Measurements from ENCODE around the gene WDR59.

Gene WDR59

DNA sequence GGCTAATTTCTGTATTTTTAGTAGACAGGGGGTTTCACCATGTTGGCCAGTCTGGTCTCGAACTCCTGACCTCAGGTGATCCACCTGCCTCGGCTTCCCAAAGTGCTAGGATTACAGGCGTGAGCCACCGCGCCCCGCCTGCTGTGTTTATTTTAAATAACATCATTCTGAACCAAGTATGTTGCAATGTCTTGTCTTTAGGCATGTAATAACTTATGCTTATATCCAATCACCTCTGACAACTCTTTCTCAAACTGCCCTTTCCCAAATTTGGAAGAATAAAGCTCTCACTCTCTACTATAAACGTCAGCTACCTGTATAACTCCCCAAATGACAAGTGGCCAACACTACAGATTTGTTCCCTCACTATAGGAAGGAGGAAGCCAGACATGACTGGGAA lies 107.2 kb downstream of the WDR59 start:
- DNase-seq: no peak
- H2AK5ac ChIP-seq (ENCODE audit: low read length): no peak overlapping the region
- H2BK5ac ChIP-seq (ENCODE audit: low read depth, low read length, poor library complexity): no peak overlapping the region
- H2BK120ac ChIP-seq (ENCODE audit: insufficient read depth, low read length, poor library complexity): no peak overlapping the region
- no peak overlapping the region for H3K9ac ChIP-seq (ENCODE audit: low read length)
- no peak overlapping the region for H3K4me2 ChIP-seq (ENCODE audit: low read length)
- H3K9me3 ChIP-seq (ENCODE audit: insufficient read depth, low read depth, low read length): peaks cover 5% of the 10 kb centered on the region
- no peak overlapping the region for H2AFZ ChIP-seq (ENCODE audit: insufficient read depth, low read length, poor library complexity)
- H4K91ac ChIP-seq (ENCODE audit: low read depth, low read length): no peak overlapping the region
- no CpG with 5 or more reads among the region's 7 CpGs for WGBS (ENCODE audit: extremely low coverage, insufficient coverage, insufficient read length)
- no peak overlapping the region for H3K14ac ChIP-seq (ENCODE audit: low read length)
- H3K79me2 ChIP-seq (ENCODE audit: control insufficient read depth, insufficient read depth, low read length, poor library complexity): no peaks in the 10 kb centered on the region
- no peak overlapping the region for H2BK12ac ChIP-seq (ENCODE audit: low read length)
- H4K12ac ChIP-seq (ENCODE audit: low read depth, low read length): no peak overlapping the region
- no peaks in the 10 kb centered on the region for H3K79me1 ChIP-seq (ENCODE audit: low read length)
- no peak overlapping the region for H4K8ac ChIP-seq (ENCODE audit: low read depth, low read length)
- no peak overlapping the region for H3K4me3 ChIP-seq (ENCODE audit: low read depth, low read length)
- no peak overlapping the region for H3K4ac ChIP-seq (ENCODE audit: low read depth, low read length)
- no peaks in the 10 kb centered on the region for H3K4me1 ChIP-seq (ENCODE audit: control insufficient read depth in 1 of 2, insufficient read depth in 2 of 2, low read length in 2 of 2)
- H3K23ac ChIP-seq (ENCODE audit: low read length): no peak overlapping the region
- peaks cover 10 to 27% of the 10 kb centered on the region in 2 experiments for H3K36me3 ChIP-seq (ENCODE audit: control insufficient read depth in 1 of 2, insufficient read depth in 2 of 2, low read length in 2 of 2)
- H3K27ac ChIP-seq (ENCODE audit: low read depth, low read length): no peak overlapping the region
- no peaks in the 10 kb centered on the region for H3K27me3 ChIP-seq (ENCODE audit: insufficient read depth, low read length)
- no peak overlapping the region for H3K18ac ChIP-seq (ENCODE audit: low read length)

DNA sequence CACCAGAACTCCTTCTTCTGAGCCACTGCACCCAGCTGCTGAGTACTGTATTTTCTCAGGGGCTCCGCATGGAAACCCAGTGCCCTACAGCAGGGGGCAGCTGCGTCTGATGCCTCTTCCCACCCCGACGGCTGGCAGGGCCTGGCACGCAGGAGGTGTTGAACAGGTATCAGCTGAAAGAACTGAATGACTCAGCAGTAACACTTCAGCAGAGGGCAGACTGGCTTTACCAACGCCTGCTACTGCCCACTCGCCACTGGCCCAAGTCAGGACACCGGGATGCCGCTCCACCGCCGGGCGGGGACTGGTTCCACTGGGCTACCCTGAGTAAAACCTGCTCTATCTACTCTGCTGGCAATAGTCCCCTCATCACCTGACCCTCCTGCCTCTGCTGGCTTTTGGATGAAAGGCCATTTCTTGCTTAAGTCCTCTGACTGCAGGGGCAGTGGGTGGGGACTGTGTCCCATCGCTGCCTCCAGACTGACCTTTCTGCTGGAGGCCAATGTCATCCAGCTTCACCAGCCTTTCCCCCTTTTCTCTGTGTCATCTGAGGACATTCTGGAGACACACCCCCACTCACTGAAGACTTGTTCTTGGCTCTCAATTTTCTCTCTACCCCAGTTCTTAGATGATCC lies 109.9 kb downstream of the WDR59 start:
- no peak for DNase-seq
- Histone ChIP-seq H3K18ac (ENCODE audit: low read length) (no peak overlapping the region), H2AK5ac (ENCODE audit: low read length) (no peak overlapping the region), H3K27ac (ENCODE audit: low read depth, low read length) (no peak overlapping the region), H3K4ac (ENCODE audit: low read depth, low read length) (no peak overlapping the region), H2AFZ (ENCODE audit: insufficient read depth, low read length, poor library complexity) (no peak overlapping the region), H2BK12ac (ENCODE audit: low read length) (no peak overlapping the region), H2BK5ac (ENCODE audit: low read depth, low read length, poor library complexity) (no peak overlapping the region), H3K4me1 (ENCODE audit: control insufficient read depth in 1 of 2, insufficient read depth in 2 of 2, low read length in 2 of 2) (no peaks in the 10 kb centered on the region), H3K9me3 (ENCODE audit: insufficient read depth, low read depth, low read length) (peaks cover 5% of the 10 kb centered on the region), H3K4me3 (ENCODE audit: low read depth, low read length) (no peak overlapping the region), H4K91ac (ENCODE audit: low read depth, low read length) (no peak overlapping the region), H3K14ac (ENCODE audit: low read length) (no peak overlapping the region), H4K12ac (ENCODE audit: low read depth, low read length) (no peak overlapping the region), H3K36me3 (ENCODE audit: control insufficient read depth in 1 of 2, insufficient read depth in 2 of 2, low read length in 2 of 2) (peaks cover 12 to 25% of the 10 kb centered on the region in 2 experiments), H3K79me1 (ENCODE audit: low read length) (no peaks in the 10 kb centered on the region), H3K4me2 (ENCODE audit: low read length) (no peak overlapping the region), H3K9ac (ENCODE audit: low read length) (no peak overlapping the region), H3K27me3 (ENCODE audit: insufficient read depth, low read length) (no peaks in the 10 kb centered on the region), H4K8ac (ENCODE audit: low read depth, low read length) (no peak overlapping the region), H3K79me2 (ENCODE audit: control insufficient read depth, insufficient read depth, low read length, poor library complexity) (no peaks in the 10 kb centered on the region), H3K23ac (ENCODE audit: low read length) (no peak overlapping the region), H2BK120ac (ENCODE audit: insufficient read depth, low read length, poor library complexity) (no peak overlapping the region)
- no CpG with 5 or more reads among the region's 13 CpGs for WGBS (ENCODE audit: extremely low coverage, insufficient coverage, insufficient read length)

DNA sequence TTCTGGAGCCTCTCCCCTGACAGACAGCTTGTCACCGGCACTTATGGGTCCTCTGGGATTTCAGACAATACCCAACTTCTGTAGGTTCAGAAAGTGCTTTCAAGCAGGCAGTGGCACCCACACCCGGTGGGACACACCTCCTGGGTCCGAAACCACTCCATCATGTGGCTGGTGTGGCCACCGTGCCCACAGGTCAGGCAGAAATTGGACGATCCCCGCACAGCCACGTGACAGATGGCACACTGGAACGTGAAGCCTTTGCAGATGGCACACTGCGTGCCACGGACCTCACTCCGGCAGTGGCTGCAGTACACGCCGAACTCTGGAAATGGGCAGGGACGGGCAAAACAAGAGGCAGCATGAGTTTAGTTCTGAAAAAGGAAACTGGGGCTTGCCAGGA lies 110.8 kb downstream of the WDR59 start:
- H3K23ac ChIP-seq (ENCODE audit: low read length): no peak overlapping the region
- H3K4ac ChIP-seq (ENCODE audit: low read depth, low read length): no peak overlapping the region
- no peak overlapping the region for H2AK5ac ChIP-seq (ENCODE audit: low read length)
- WGBS (ENCODE audit: extremely low coverage, insufficient coverage, insufficient read length): no CpG with 5 or more reads among the region's 14 CpGs
- peak overlapping the region; percentile 12 for H4K12ac ChIP-seq (ENCODE audit: low read depth, low read length)
- peaks cover 5% of the 10 kb centered on the region for H3K9me3 ChIP-seq (ENCODE audit: insufficient read depth, low read depth, low read length)
- H3K27me3 ChIP-seq (ENCODE audit: insufficient read depth, low read length): no peaks in the 10 kb centered on the region
- H3K14ac ChIP-seq (ENCODE audit: low read length): no peak overlapping the region
- no peak overlapping the region for H2BK5ac ChIP-seq (ENCODE audit: low read depth, low read length, poor library complexity)
- no peak overlapping the region for H2AFZ ChIP-seq (ENCODE audit: insufficient read depth, low read length, poor library complexity)
- H3K4me2 ChIP-seq (ENCODE audit: low read length): no peak overlapping the region
- H4K8ac ChIP-seq (ENCODE audit: low read depth, low read length): no peak overlapping the region
- no peak overlapping the region for H2BK12ac ChIP-seq (ENCODE audit: low read length)
- H3K4me3 ChIP-seq (ENCODE audit: low read depth, low read length): no peak overlapping the region
- H3K79me1 ChIP-seq (ENCODE audit: low read length): no peaks in the 10 kb centered on the region
- H2BK120ac ChIP-seq (ENCODE audit: insufficient read depth, low read length, poor library complexity): no peak overlapping the region
- H3K27ac ChIP-seq (ENCODE audit: low read depth, low read length): no peak overlapping the region
- H3K79me2 ChIP-seq (ENCODE audit: control insufficient read depth, insufficient read depth, low read length, poor library complexity): no peaks in the 10 kb centered on the region
- DNase-seq: no peak
- H3K18ac ChIP-seq (ENCODE audit: low read length): no peak overlapping the region
- no peaks in the 10 kb centered on the region for H3K4me1 ChIP-seq (ENCODE audit: control insufficient read depth in 1 of 2, insufficient read depth in 2 of 2, low read length in 2 of 2)
- no peak overlapping the region for H3K9ac ChIP-seq (ENCODE audit: low read length)
- H4K91ac ChIP-seq (ENCODE audit: low read depth, low read length): no peak overlapping the region
- H3K36me3 ChIP-seq (ENCODE audit: control insufficient read depth in 1 of 2, insufficient read depth in 2 of 2, low read length in 2 of 2): peaks cover 12 to 22% of the 10 kb centered on the region in 2 experiments

DNA sequence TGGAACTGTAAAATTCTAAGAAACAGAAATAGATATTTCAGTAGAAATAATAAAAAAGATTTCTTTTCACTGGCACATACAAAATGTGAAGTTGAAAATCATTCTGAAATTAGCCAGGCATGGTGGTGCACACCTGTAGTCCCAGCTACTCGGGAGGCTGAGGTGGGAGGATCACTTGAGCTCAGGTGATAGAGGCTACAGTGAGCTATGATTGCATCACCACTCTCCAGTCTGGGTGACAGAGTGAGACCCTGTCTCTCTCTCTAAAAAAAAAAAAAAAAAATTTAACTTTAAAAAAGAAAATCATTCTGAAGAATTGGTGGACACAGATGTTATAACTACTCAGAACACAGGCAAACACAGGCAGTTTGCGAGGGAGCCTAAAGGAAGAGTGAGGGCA lies 112.6 kb downstream of the WDR59 start:
- H3K79me2 ChIP-seq (ENCODE audit: control insufficient read depth, insufficient read depth, low read length, poor library complexity): no peaks in the 10 kb centered on the region
- H2BK120ac ChIP-seq (ENCODE audit: insufficient read depth, low read length, poor library complexity): no peak overlapping the region
- no peak overlapping the region for H3K9ac ChIP-seq (ENCODE audit: low read length)
- peaks cover 0 to 3% of the 10 kb centered on the region in 2 experiments for H3K4me1 ChIP-seq (ENCODE audit: control insufficient read depth in 1 of 2, insufficient read depth in 2 of 2, low read length in 2 of 2)
- no peak overlapping the region for H4K8ac ChIP-seq (ENCODE audit: low read depth, low read length)
- H2AFZ ChIP-seq (ENCODE audit: insufficient read depth, low read length, poor library complexity): no peak overlapping the region
- no peak overlapping the region for H3K27ac ChIP-seq (ENCODE audit: low read depth, low read length)
- H3K23ac ChIP-seq (ENCODE audit: low read length): no peak overlapping the region
- no peaks in the 10 kb centered on the region for H3K27me3 ChIP-seq (ENCODE audit: insufficient read depth, low read length)
- H3K9me3 ChIP-seq (ENCODE audit: insufficient read depth, low read depth, low read length): peaks cover 5% of the 10 kb centered on the region
- no peak overlapping the region for H2BK5ac ChIP-seq (ENCODE audit: low read depth, low read length, poor library complexity)
- no peak for DNase-seq
- no peak overlapping the region for H3K4me2 ChIP-seq (ENCODE audit: low read length)
- H4K12ac ChIP-seq (ENCODE audit: low read depth, low read length): no peak overlapping the region
- H3K36me3 ChIP-seq (ENCODE audit: control insufficient read depth in 1 of 2, insufficient read depth in 2 of 2, low read length in 2 of 2): peaks cover 12 to 18% of the 10 kb centered on the region in 2 experiments
- no CpG with 5 or more reads among the region's 2 CpGs for WGBS (ENCODE audit: extremely low coverage, insufficient coverage, insufficient read length)
- peaks cover 2% of the 10 kb centered on the region for H3K79me1 ChIP-seq (ENCODE audit: low read length)
- no peak overlapping the region for H3K18ac ChIP-seq (ENCODE audit: low read length)
- H3K4ac ChIP-seq (ENCODE audit: low read depth, low read length): no peak overlapping the region
- H2AK5ac ChIP-seq (ENCODE audit: low read length): no peak overlapping the region
- no peak overlapping the region for H3K14ac ChIP-seq (ENCODE audit: low read length)
- no peak overlapping the region for H3K4me3 ChIP-seq (ENCODE audit: low read depth, low read length)
- no peak overlapping the region for H2BK12ac ChIP-seq (ENCODE audit: low read length)
- H4K91ac ChIP-seq (ENCODE audit: low read depth, low read length): no peak overlapping the region

All from trophoblast cell (in vitro differentiated cells and primary cell).